ENCODE measurements around the gene CENPX.

CENPX gene

GRCh38 chr17:82063424-82064415, 41.0 kb upstream of the CENPX start:
- TF ChIP-seq CTCF (IDR thresholded peaks at IDR 0.05; ENCODE audit: borderline replicate concordance, insufficient read depth, low read depth, low read length), result no peak
- H3K4me3 ChIP-seq (ENCODE audit: low read depth, low read length), result no peak overlapping the region

GRCh38 chr17:82062984-82063368, 40.3 kb upstream of the CENPX start:
- no peak overlapping the region for H3K4me3 ChIP-seq (ENCODE audit: low read depth, low read length)
- TF ChIP-seq CTCF (IDR thresholded peaks at IDR 0.05; ENCODE audit: borderline replicate concordance, insufficient read depth, low read depth, low read length), result no peak

GRCh38 chr17:82062076-82062983, 39.7 kb upstream of the CENPX start:
- H3K4me3 ChIP-seq (ENCODE audit: low read depth, low read length), result no peak overlapping the region
- no peak for TF ChIP-seq CTCF (IDR thresholded peaks at IDR 0.05; ENCODE audit: borderline replicate concordance, insufficient read depth, low read depth, low read length)

GRCh38 chr17:82061047-82061925, 38.6 kb upstream of the CENPX start:
- no peak for TF ChIP-seq CTCF (IDR thresholded peaks at IDR 0.05; ENCODE audit: borderline replicate concordance, insufficient read depth, low read depth, low read length)
- H3K4me3 ChIP-seq (ENCODE audit: low read depth, low read length), result no peak overlapping the region

- no peak for TF ChIP-seq CTCF (IDR thresholded peaks at IDR 0.05; ENCODE audit: borderline replicate concordance, insufficient read depth, low read depth, low read length)
- no peak overlapping the region for H3K4me3 ChIP-seq (ENCODE audit: low read depth, low read length)
Observed at GRCh38 chr17:82060614-82061013, 37.9 kb upstream of the CENPX start.

GRCh38 chr17:82060001-82060380, 37.3 kb upstream of the CENPX start:
- H3K4me3 ChIP-seq (ENCODE audit: low read depth, low read length), result no peak overlapping the region
- no peak for TF ChIP-seq CTCF (IDR thresholded peaks at IDR 0.05; ENCODE audit: borderline replicate concordance, insufficient read depth, low read depth, low read length)

Measured in GM12875 (cell line).